HUDEP-2 (cell line): ENCODE data around the gene OTUD1.
A peak's percentile ranks its signal among the peaks of the same experiment; 100 is the strongest.
"Not testable (repeated sequence)": the region's sequence is repeated elsewhere in the genome, so short reads cannot be mapped to it uniquely, and the experiment has no call there.

Experiments used
- DNase-seq, 76 experiments: peaks; one replicate each; lab custom pipeline; 2025; ENCODE audit not compliant: unreplicated experiment in 76 of 76; lab: John Stamatoyannopoulos, UW

Gene OTUD1, protein sequence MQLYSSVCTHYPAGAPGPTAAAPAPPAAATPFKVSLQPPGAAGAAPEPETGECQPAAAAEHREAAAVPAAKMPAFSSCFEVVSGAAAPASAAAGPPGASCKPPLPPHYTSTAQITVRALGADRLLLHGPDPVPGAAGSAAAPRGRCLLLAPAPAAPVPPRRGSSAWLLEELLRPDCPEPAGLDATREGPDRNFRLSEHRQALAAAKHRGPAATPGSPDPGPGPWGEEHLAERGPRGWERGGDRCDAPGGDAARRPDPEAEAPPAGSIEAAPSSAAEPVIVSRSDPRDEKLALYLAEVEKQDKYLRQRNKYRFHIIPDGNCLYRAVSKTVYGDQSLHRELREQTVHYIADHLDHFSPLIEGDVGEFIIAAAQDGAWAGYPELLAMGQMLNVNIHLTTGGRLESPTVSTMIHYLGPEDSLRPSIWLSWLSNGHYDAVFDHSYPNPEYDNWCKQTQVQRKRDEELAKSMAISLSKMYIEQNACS

DNA sequence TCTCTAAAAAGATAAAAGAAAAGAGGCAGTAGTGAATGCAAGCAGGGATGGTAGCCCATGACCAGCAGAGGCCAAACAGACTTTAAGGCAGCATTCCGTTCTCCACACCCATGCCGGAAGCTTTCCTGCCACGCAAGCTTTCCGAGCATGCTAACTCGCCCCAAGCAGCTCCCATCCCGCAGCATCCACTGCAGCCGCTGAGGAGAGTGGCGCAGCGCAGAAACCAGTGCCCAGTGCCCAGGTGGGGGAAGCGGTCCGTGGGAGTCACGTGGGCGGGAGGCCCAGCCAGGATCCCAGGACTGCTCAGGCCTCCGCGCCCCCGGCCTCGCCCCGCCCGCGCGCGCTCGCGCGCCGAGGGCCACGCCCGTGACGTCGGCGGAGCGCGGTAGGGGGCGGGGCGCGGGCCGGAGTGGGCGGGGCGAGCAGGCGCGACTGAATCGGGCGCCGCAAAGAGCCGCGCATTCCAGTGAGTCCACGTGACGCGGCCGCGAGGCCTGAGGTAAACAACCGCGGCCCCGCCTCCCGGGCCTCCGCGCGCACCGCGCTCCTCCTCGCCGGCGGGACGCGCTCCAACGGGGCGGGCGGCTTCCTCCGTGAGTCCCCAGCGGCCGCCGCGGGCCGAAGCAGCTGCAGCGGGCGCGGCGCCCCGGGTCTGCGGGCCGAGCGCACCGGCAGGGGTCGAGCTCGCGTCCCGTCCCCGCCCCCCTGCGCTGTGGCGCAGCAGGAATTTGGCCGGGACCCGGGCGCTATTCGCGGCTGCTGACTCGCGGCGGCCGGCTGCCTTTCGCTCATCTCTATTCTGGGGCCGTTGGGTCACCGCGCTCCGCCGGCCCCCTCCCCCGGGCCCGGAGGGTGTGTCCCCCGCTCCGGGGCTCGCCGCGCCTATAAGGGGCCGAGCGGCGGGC, at the start of gene OTUD1:
OTUD1 (plus strand) TSS at position 529 of the 905 bp plus-strand sequence. CDS start 383 bp downstream, outside the sequence.
- peak in 75 of 76 experiments; percentile 15 to 92 (median 78) for DNase-seq

DNA sequence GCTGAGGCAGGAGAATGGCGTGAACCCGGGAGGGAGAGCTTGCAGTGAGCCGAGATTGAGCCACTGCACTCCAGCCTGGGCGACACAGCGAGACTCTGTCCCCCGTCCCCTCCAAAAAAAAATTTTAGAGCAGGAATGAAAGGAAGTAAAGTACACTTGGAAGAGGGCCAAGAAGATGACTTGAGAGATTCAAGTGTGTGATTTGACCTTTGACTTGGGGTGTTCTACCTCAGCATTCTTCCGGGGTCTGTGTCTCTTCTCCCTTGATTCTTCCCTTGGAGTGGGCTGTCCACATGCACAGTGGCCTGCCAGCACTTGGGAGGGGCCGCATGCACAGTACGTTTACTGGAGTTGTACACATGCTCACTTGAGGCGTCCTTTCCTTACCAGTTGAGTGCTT, 48.5 kb upstream of the OTUD1 start:
- not testable (repeated sequence) for DNase-seq

DNA sequence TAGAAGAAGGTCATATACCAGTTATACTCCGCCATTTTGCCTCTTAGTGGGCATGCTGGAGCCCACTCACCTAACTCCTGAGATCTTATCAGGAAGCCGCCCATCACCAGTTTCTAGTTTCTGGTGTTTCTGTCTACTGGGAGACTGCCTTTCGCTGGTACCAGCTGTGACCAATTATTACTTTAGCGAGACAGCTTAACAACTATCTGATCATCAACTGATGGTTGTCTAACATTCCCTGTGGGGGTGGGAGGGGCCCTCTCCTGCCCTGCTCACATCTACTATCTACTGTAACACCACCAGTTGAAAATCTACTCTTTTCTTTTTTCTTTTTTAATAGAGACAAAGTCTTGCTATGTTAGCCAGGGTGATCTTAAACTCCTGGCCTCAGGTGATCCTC, 48.1 kb upstream of the OTUD1 start:
- no peak for DNase-seq

DNA sequence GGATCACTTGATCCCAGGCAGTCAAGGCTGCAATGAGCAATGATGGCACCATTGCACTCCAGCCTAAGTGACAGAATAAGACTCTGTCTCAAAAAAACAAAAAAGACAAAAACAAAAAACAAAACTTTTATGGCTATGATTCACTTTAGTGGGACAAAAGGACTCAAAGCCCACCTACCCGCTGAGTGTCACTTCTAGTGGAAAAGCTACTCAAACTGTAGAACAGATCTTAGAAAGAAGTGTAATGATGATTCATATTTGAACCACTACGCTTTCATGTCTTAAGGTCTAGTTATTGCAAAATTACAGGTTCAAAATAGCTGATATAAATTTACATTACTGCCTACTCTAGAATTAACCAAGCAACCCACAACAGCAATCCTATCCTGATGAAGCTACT, 47.1 kb upstream of the OTUD1 start:
- no peak for DNase-seq

DNA sequence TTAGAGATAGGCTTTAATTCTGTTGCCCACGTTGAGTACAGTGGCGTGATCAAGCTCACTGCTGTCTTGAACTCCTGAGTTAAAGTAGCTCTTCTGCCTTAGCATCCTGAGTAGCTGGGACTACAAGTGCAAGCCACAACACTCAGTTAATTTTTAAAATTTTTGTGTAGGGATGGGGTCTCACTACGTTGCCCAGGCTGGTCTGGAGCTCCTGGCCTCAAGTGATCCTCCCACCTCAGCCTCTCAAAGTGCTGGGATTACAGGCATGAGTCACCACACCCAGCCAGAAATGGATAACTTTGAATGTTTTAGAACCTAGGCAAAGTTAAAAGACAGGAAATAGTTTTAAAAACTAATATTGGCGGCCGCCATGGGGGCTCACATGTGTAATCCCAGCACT, 43.9 kb upstream of the OTUD1 start:
- no peak for DNase-seq

DNA sequence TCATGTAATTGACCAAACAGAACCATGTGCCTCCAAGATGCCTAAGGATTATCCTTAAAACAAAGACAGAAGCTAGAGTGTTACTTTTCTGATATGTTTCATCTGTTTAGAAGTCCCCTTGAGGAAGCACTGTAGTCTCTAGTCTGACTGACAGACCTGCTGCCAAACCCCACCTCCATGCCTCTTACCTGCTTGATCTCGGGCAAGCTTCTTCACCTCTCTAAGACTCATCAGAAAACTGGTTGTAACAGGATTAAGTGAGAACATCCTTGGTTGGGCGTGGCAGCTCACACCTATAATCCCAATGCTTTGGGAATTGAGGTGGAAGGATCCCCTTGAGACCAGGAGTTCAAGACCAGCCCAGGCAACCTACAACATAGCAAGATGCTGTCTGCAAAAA, 42.2 kb upstream of the OTUD1 start:
- no peak for DNase-seq

DNA sequence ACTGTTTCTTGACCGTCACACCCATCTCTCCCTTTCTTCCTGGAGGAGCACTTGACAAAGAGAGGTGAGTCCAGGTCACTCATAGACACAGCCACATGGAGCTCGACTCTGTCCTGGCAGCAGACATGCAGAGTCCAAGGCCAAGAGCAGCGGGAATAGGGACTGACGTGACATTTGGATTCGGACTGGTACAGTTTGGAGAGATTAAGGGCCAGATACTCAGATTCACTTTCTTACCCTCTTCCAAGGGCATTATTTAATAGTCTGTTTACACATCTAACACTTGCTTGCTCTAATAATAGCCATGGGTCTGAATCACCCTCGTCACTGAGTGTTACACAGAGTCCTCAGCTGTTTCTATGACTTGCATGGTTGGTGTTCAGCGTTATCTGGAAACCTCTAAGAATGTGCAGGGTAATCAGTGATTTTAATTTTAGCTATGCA, 39.2 kb upstream of the OTUD1 start:
- DNase-seq, result peak in 1 of 76 experiments; percentile 2

DNA sequence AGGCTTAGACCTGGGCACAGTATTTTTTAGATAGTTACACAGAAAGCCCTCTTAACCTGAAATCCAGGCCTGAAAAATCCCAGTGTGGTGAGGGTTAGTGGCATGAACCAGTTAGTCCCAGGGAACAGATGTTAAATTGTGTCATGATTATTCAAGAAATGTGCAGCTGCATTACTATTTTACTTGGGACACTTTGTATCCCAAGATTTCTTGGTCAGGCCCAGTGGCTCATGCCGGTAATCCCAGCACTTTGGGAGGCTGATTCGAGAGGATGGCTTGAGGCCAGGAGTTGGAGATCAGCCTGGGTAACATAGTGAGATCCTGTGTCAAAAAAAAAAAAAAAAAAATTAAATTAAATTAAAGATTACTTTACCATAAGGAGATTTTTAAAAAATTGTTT, 36.0 kb upstream of the OTUD1 start:
- no peak for DNase-seq

DNA sequence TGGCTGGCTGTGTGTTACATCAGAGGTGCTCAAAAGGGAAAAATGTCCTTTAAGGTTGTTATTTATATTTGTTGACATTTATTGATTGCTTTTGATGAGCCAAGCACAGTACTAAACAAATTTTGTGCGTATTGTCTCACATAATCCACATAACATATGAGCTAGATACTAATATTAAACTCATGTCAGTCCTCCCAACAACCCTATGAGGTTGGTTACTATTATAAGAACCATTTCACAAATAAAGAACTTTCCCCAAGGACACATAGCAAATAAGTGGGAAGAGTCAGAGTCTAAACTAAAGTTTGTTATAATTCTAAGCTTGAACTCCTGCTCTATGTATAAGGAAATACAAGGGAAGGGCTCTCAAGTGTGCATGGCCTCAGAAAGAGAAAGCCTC, 35.6 kb upstream of the OTUD1 start:
- DNase-seq, result no peak

DNA sequence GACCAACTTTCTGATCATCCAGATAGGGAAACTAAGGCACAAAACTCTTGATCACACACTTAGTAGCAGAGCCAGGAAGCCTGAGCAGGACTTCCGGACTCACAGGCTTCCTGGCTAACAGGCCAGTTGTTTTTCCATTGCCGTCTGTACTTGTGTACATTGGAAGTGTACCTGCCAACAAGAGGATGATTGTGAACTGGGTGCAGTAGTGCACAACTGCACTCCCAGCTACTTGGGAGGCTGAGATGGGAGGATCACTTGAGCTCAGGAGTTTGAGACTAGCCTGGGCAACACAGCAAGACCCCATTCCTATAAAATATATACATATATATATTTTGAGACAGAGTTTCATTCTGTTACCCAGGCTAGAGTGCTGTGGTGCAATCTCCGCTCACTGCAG, 35.2 kb upstream of the OTUD1 start:
- DNase-seq, result no peak

DNA sequence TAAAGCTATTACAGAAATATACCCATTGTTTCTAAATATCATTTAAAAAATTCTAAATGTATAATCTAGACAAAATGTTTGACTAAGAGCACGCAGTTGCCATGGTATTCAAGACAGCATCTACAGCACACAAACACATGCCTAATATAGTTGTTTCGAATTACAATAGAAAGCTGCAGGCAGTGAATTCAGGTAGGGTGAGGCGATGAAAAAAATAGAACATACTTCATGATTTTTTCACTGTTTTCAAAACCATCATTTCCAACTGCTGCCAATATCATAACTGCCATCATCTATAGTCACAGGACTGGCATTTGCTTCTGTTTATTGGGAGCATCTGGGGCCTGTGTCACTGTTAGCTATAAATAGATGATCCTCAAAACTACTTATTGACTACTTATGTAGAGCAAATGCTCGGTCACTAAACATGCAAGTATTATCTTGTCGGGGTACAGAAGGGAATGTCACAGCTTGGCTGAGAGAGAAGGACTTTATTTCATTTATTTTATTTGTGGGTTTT, 34.4 kb upstream of the OTUD1 start:
- DNase-seq, result no peak

DNA sequence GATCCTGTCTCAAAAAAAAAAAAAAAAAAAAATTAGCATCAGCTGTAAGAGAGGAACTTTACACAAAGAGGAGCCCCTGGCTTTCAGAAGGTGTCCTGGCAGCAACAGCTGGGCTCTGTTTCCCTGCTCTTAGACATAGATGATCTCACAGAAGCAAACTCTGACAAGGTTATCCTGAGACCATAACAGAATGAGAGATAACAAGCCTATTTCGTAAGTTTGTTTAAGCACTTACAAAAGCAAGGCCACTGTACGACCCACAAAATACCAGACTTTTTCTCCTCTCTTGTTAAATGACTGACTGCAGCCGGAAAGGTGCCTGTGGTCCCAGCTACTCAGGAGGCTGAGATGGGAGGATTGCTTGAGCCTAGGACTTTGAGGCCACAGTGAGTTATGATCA, 33.3 kb upstream of the OTUD1 start:
- DNase-seq, result no peak

DNA sequence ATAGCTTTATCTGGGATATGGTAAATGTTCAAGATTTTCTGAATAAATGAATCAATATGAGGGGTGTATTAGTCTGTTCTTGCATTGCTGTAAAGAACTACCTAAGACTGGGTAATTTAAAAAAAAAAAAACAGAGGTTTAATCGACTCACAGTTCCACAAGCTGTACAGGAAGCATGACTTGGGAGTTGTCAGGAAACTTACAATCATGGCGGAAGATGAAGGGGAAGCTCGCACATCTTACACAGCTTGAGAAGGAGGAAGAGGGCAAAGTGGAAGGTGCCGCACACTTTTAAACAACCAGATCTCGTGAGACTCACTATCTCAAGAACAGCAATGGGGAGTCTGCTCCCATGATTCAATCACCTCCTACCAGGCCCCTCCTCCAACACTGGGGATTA, 32.5 kb upstream of the OTUD1 start:
- no peak for DNase-seq

DNA sequence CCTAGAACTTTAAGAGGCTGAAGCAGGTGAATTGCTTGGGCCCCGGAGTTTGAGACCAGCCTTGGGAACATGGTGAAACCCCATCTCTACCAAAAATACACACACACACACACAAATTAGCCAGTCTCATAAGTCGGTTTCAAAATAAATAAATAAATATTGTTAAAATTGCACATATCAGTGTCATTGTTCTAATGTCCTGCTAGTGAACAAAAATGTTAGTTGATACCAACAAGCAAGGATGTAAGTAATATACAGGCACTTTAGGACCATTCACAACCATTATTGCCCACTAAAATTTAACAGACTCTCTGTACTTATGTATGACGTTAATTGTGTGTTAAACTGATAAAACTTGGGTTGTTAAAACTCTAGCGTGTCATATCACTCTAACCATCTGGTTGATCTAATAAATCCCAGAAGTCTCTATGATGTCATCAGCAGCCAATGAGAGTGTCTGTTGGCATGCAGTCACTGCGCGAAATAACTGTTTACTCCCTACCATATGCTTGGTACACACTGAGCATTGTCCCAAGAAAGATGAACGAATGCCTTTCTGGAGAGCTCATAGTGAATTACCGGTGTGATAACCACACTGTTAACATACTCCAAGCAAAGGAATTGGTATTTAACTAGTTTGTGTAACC, 30.4 kb upstream of the OTUD1 start:
- DNase-seq, result no peak

DNA sequence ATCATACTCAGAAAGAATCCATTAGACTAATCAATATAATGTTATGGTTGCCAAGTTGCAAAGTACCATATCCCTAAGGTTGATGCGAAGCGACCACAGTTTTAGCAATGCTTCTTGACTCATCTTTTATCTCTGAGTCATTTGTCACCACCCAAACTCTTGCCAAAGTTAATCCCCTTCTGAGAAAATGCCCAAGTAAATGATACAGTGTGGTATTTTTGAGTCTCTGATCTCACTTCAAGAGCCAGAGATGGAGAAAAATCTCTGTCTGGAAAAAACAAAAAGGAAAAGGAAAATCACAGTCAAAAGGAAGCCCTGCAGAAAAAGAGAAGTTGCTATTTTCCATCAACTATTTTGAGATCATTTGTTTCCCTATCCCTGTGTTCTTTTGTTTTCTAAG, 26.7 kb upstream of the OTUD1 start:
- DNase-seq, result peak in 3 of 76 experiments; percentile 2 to 7 (median 4)

DNA sequence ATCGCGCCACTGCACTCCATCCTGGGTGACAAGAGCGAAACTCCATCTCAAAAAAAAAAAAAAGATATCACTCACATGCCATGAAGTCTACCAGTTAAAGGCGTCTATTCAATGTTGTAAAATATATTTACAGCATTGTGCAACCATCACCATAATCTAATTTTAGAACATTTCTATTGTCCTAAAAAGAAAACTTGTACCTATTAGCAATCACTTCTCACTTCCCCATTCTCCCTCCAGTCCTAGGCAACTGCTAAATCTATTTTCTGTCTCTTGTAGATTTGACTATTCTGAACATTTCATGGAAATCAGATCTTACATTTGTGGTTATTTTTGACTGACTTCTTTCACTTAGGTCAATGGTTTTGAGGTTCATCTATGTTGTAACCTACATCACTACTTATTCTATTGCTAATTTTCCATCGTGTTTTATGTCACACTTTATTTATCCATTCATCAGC, 25.2 kb upstream of the OTUD1 start:
- no peak for DNase-seq

DNA sequence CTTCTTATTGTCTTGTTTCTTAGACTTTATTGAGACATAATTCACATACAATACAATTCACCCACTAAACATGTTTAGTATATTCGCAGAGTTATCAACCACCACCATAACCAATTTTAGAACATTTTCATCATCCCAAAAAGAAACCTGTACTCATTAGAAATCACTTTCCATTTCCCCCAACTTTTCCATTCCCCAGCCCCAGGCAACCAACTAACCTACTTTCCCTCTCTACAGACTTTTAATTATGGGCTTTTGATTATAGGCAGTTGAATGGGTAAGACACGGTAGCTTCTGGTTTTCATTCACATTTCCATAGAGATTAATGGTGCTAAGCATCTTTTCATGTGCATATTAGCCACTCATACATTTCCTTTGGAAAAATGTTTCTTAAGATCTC, 24.2 kb upstream of the OTUD1 start:
- DNase-seq, result no peak

DNA sequence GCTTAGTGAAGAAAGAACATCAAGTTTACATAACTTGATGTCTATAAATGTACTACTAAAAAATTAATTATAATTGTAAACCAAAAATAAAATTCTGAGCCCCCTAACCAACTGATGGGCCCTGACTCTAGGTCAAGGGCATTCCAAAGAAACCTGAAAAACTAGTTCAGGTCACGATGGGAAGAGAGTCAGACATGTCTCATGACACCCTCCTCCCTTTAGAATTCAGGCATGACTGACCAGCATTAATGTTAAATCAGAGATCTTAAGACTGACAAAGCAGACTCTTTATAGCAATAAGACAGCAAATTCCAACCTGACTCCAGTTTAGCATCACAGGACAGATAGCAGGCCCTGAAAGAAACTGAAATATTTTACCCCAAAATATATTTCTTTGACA, 21.6 kb upstream of the OTUD1 start:
- no peak for DNase-seq

DNA sequence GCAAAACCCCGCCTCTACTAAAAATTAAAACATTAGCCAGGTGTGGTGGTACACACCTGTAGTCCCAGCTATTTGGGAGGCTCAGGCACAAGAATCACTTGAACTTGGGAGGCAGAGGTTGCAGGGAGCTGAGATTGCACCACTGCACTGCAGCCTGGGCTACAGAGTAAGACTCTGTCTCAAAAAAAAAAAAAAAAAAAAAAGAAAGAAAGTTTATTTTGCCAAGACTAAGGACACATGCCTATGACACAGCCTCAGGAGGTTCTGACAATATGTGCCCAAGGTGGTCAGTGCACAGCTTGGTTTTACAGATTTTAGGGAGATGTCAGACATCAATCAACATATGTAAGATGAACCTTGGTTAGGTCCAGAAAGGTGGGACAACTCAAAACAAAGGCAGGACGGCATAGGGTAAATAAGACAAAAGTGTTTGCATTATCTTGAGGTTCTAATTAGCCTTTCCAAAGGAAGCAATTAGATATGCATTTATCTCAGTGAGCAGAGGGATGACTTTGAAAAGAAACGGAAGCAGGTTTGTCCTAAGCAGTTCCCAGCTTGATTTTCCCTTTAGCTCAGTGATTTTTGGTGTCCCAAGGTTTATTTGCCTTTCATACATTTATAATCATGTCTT, 20.7 kb upstream of the OTUD1 start:
- no peak for DNase-seq

DNA sequence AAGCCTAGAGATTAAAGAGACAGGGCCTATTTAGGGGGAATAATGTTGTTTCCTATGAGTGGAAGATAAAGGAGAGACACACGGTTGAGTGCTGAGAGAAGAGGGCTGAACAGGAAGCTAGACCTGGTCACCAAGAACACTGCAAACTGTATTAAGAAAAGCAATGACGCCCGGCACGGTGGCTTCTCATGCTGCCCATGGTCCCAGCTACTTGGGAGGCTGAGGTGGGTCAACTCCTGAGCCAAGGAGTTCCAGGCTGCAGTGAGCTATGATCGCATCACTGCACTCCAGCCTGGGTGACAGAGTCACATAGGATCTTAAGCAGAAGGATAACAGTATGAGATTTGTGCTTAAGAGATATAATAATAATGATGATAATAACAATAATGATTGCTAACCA, 19.7 kb upstream of the OTUD1 start:
- DNase-seq, result no peak
